GM12892 (cell line): Measurements from ENCODE around the gene QRFP.

Source experiments
- DNase-seq: peaks from one replicate; pipeline ENCODE4 v3.0.0; 2011; ENCODE audit not compliant: insufficient read length
- FAIRE-seq: peaks from 2 replicates; lab custom pipeline; 2011; peaks lifted over from hg19 to GRCh38; lab: Jason Lieb, UNC
- POLR2A ChIP-seq: IDR thresholded peaks from 2 replicates; pipeline ENCODE4 v1.6.1; 2011; ENCODE audit warnings: low read depth, low read length, control low read depth
- POLR2AphosphoS5 ChIP-seq: IDR thresholded peaks from 2 replicates; pipeline ENCODE4 v1.6.1; 2011; ENCODE audit warnings: low read depth, low read length, control low read depth
- TAF1 ChIP-seq: IDR thresholded peaks from 2 replicates; pipeline ENCODE4 v1.6.1; 2011; ENCODE audit warnings: low read depth, mild to moderate bottlenecking, control low read depth, low read length, borderline replicate concordance

QRFP gene

GRCh38 chr9:130900701-130901497 is 4.3 kb upstream of the QRFP start:
- FAIRE-seq = no peak
- DNase-seq = no peak
- TF ChIP-seq TAF1 (no peak), POLR2AphosphoS5 (no peak), POLR2A (no peak)

GRCh38 chr9:130899051-130899748 is 2.6 kb upstream of the QRFP start:
- FAIRE-seq (no peak), DNase-seq (no peak)
- TF ChIP-seq TAF1 = no peak
- TF ChIP-seq POLR2A = no peak
- no peak for TF ChIP-seq POLR2AphosphoS5

GRCh38 chr9:130898552-130898852 is 1.9 kb upstream of the QRFP start:
- no peak for FAIRE-seq
- TF ChIP-seq TAF1 = no peak
- no peak for DNase-seq

- FAIRE-seq = no peak
- DNase-seq = no peak
These were observed 1.4 kb upstream of the QRFP start for GRCh38 chr9:130897848-130898551.

GRCh38 chr9:130897105-130897751 is 616 bp upstream of the QRFP start:
- DNase-seq (no peak), FAIRE-seq (no peak)
- TF ChIP-seq POLR2AphosphoS5 = no peak
- TF ChIP-seq POLR2A = no peak
- no peak for TF ChIP-seq TAF1

More at GRCh38 chr9:130897848-130898551, 1.4 kb upstream of the QRFP start:
- no peak for TF ChIP-seq POLR2AphosphoS5
- no peak for TF ChIP-seq TAF1
- TF ChIP-seq POLR2A = no peak

- no peak for TF ChIP-seq POLR2A
- TF ChIP-seq TAF1 = no peak
- no peak for TF ChIP-seq POLR2AphosphoS5
- no peak for FAIRE-seq
- no peak for DNase-seq
These were observed 955 bp downstream of the QRFP start for GRCh38 chr9:130895481-130896232.

GRCh38 chr9:130895038-130895437 is 1.6 kb downstream of the QRFP start:
- FAIRE-seq = no peak
- TF ChIP-seq TAF1 (no peak), POLR2AphosphoS5 (no peak), POLR2A (no peak)
- DNase-seq = no peak

GRCh38 chr9:130894546-130894945 is 2.1 kb downstream of the QRFP start:
- FAIRE-seq (no peak), DNase-seq (no peak)
- no peak for TF ChIP-seq POLR2A
- TF ChIP-seq TAF1 = no peak
- TF ChIP-seq POLR2AphosphoS5 = no peak

GRCh38 chr9:130893341-130894101 is 3.1 kb downstream of the QRFP start:
- no peak for DNase-seq
- no peak for FAIRE-seq

More at GRCh38 chr9:130893341-130894101, 3.1 kb downstream of the QRFP start:
- no peak for TF ChIP-seq POLR2A
- TF ChIP-seq POLR2AphosphoS5 = no peak
- no peak for TF ChIP-seq TAF1
